Central memory CD8-positive, alpha-beta T cell (primary cell): ENCODE measurements around the gene CFAP119.

ENCODE experiments used
- ATAC-seq: fragments of 150-1000 bp; cut with Tn5 transposase; replicated peaks from 2 replicates; pipeline ENCODE4 v1.10.0; 2022; ENCODE audit warnings: mild to moderate bottlenecking, moderate FRiP score, moderate number of reproducible peaks; ENCODE audit not compliant: poor library complexity, severe bottlenecking; ENCODE audit errors: extremely low read depth
- DNase-seq, 2 donors: peaks; one replicate each; pipeline ENCODE4 v3.0.0; 2021; ENCODE audit warnings: low spot score in 2 of 2
- H3K27ac Mint-ChIP-seq: one replicate; pipeline ENCODE4 v1.8.0; 2022; ENCODE audit warnings: low read depth, mild to moderate bottlenecking, moderate library complexity, mixed read lengths
- H3K27me3 Mint-ChIP-seq: one replicate; pipeline ENCODE4 v1.8.0; 2022; ENCODE audit warnings: mixed read lengths
- H3K36me3 Mint-ChIP-seq: one replicate; pipeline ENCODE4 v1.8.0; 2022; ENCODE audit warnings: mild to moderate bottlenecking, moderate library complexity, mixed read lengths; ENCODE audit not compliant: insufficient read depth
- H3K4me1 Mint-ChIP-seq: one replicate; pipeline ENCODE4 v1.8.0; 2022; ENCODE audit warnings: mixed read lengths
- H3K4me3 Mint-ChIP-seq: one replicate; pipeline ENCODE4 v1.8.0; 2022; ENCODE audit warnings: mild to moderate bottlenecking, moderate library complexity, mixed read lengths
- H3K9me3 Mint-ChIP-seq: one replicate; pipeline ENCODE4 v1.8.0; 2022; ENCODE audit warnings: mixed read lengths

Gene CFAP119

GRCh38 chr16:30777591-30778297 is 15.9 kb upstream of the CFAP119 start:
- DNase-seq (no peak), ATAC-seq (no peak)
- Mint-ChIP-seq H3K36me3 (peaks cover 10% of the 10 kb centered on the region), H3K4me3 (no peak overlapping the region), H3K27ac (no peak overlapping the region), H3K27me3 (no peaks in the 10 kb centered on the region), H3K9me3 (no peaks in the 10 kb centered on the region), H3K4me1 (peaks cover 30% of the 10 kb centered on the region)

DNA sequence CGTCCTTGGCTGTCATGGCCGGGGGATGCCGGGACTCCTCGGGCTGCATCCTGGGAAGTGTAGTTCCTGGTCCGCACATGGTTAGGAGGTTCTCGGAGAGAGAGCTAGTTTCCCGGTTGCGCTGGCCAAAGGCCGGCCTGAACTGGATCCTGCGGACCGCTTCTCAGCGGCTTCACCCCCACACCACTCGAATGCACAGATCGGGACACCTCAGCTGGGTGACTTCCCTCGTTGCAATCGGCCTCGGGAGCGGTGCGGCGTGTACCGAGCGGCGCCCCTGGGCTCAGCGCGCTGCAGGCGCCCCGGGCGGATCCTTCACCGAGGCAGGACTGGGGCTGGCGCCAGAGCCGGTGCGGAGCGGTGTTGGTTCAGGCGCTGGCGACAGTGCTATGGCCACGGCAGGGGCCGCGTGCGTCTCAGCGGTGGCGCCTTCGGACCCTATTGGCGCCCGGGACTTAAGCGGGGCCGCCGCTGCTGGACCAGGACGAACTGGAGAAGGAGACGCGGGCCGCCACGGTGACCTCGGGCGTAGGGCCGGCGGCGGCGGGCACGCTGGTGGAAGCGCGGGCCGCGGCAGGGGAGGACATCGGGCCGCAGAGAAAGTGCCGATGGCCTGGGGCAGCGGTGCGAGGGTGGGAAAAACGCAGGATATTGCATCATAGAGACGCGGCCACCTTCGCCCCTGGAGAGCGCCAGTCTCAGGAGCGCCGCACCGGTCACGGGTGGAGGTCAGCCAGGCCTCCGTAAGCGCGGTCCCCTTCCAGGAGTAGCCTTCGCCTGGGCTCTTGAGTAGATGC is 13.7 kb upstream of the CFAP119 start:
- peak; percentile 80 for ATAC-seq
- no peaks in the 10 kb centered on the region for H3K27me3 Mint-ChIP-seq
- H3K4me1 Mint-ChIP-seq: peaks cover 37% of the 10 kb centered on the region
- no peak for DNase-seq
- peaks cover 17% of the 10 kb centered on the region for H3K36me3 Mint-ChIP-seq
- H3K9me3 Mint-ChIP-seq: no peaks in the 10 kb centered on the region
- H3K27ac Mint-ChIP-seq: peak overlapping the region; percentile 57
- peak overlapping the region; percentile 79 for H3K4me3 Mint-ChIP-seq

DNA sequence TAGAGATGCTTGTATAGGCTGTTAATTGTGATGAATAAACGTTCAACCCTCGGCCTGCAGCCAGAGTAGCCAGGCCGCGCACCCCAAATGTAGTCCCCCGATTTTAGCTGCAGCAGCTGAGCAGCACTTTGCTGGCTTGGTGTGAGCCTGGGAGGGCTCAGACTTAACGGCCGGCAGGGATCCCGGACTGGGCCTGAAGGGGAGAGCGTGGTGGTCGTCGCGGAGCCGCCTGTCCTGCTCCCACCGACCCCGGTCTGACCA is 13.2 kb upstream of the CFAP119 start:
- Mint-ChIP-seq H3K4me3 (peak overlapping the region; percentile 79), H3K4me1 (peaks cover 37% of the 10 kb centered on the region), H3K27me3 (no peaks in the 10 kb centered on the region), H3K27ac (peak overlapping the region; percentile 57), H3K36me3 (peaks cover 22% of the 10 kb centered on the region), H3K9me3 (no peaks in the 10 kb centered on the region)
- no peak for ATAC-seq
- no peak for DNase-seq

- Mint-ChIP-seq H3K27ac (peak overlapping the region; percentile 57), H3K36me3 (peaks cover 24% of the 10 kb centered on the region)
Measured at GRCh38 chr16:30774367-30775130, 12.7 kb upstream of the CFAP119 start.

GRCh38 chr16:30773826-30774225 is 12.0 kb upstream of the CFAP119 start:
- Mint-ChIP-seq H3K36me3 (peaks cover 32% of the 10 kb centered on the region), H3K27me3 (no peaks in the 10 kb centered on the region), H3K4me3 (no peak overlapping the region), H3K9me3 (no peaks in the 10 kb centered on the region), H3K4me1 (peaks cover 44% of the 10 kb centered on the region), H3K27ac (no peak overlapping the region)
- DNase-seq: no peak
- no peak for ATAC-seq

More at GRCh38 chr16:30774367-30775130, 12.7 kb upstream of the CFAP119 start:
- ATAC-seq: no peak
- Mint-ChIP-seq H3K9me3 (no peaks in the 10 kb centered on the region), H3K4me3 (peak overlapping the region; percentile 79), H3K4me1 (peaks cover 37% of the 10 kb centered on the region), H3K27me3 (no peaks in the 10 kb centered on the region)
- DNase-seq: no peak

DNA sequence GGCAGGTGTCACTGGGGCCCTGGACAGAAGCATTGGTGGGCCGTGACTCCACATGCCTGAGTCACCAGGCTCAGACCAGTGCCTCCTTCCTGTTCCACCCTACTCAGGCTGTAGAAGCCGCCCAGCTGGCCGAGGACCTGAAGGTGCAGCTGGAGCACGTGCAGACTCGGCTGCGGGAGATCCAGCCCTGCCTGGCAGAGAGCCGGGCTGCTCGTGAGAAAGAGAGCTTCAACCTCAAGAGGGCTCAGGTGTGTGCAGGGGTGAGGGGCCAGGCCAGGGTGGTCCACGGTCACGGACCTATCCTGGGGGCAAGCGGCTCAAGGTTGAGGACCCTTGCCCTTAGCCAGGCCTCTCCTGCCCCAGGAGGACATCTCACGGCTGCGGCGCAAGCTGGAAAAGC is 9.9 kb upstream of the CFAP119 start:
- no peak for ATAC-seq
- no peaks in the 10 kb centered on the region for H3K9me3 Mint-ChIP-seq
- no peak overlapping the region for H3K27ac Mint-ChIP-seq

GRCh38 chr16:30769379-30770089 is 7.7 kb upstream of the CFAP119 start:
- peaks cover 57% of the 10 kb centered on the region for H3K36me3 Mint-ChIP-seq
- no peak for ATAC-seq

More for the DNA sequence above, 9.9 kb upstream of the CFAP119 start:
- no peaks in the 10 kb centered on the region for H3K27me3 Mint-ChIP-seq
- peaks cover 57% of the 10 kb centered on the region for H3K4me1 Mint-ChIP-seq
- peaks cover 48% of the 10 kb centered on the region for H3K36me3 Mint-ChIP-seq
- DNase-seq: no peak
- H3K4me3 Mint-ChIP-seq: no peak overlapping the region

DNA sequence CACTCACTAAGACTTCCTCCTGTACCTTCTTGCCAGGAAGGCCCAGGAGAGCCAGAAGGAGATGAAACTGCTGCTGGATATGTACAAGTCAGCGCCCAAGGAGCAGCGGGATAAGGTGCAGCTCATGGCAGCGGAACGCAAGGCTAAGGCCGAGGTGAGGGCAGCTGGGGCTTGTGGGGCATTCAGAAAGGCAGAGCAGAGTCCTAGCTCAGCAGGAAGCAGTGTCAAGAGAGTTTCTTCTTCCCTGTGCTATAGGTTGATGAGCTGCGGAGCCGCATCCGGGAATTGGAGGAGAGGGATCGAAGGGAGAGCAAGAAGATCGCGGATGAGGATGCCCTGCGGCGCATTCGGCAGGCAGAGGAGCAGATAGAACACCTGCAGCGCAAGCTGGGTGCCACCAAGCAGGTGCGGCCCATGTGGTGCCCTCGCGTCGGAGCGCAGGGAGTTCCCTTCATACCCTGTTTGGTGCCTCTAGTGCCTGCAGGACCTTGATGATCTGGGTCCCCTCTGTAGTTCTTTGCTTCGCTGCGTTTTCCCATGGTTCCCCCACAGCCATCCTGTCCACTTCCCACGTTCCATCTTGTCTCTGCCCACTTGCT is 6.8 kb upstream of the CFAP119 start:
- no peaks in the 10 kb centered on the region for H3K27me3 Mint-ChIP-seq
- DNase-seq (no peak), ATAC-seq (no peak)
- peaks cover 56% of the 10 kb centered on the region for H3K36me3 Mint-ChIP-seq
- H3K27ac Mint-ChIP-seq: peak overlapping the region; percentile 75
- H3K4me3 Mint-ChIP-seq: no peak overlapping the region
- peaks cover 48% of the 10 kb centered on the region for H3K4me1 Mint-ChIP-seq
- H3K9me3 Mint-ChIP-seq: no peaks in the 10 kb centered on the region

More at GRCh38 chr16:30769379-30770089, 7.7 kb upstream of the CFAP119 start:
- Mint-ChIP-seq H3K27ac (no peak overlapping the region), H3K4me1 (peaks cover 47% of the 10 kb centered on the region), H3K27me3 (no peaks in the 10 kb centered on the region), H3K4me3 (no peak overlapping the region), H3K9me3 (no peaks in the 10 kb centered on the region)
- no peak for DNase-seq

- Mint-ChIP-seq H3K36me3 (peaks cover 58% of the 10 kb centered on the region), H3K4me3 (peak overlapping the region; percentile 38), H3K27ac (peak overlapping the region; percentile 75), H3K9me3 (no peaks in the 10 kb centered on the region), H3K27me3 (no peaks in the 10 kb centered on the region), H3K4me1 (peaks cover 50% of the 10 kb centered on the region)
- ATAC-seq (peak; percentile 99), DNase-seq (peak in 1 of 2 donors; percentile 74)
Measured at GRCh38 chr16:30767767-30768465, 6.1 kb upstream of the CFAP119 start.

- H3K4me1 Mint-ChIP-seq: peaks cover 45% of the 10 kb centered on the region
- peaks cover 56% of the 10 kb centered on the region for H3K36me3 Mint-ChIP-seq
- no peaks in the 10 kb centered on the region for H3K9me3 Mint-ChIP-seq
- H3K27ac Mint-ChIP-seq: peak overlapping the region; percentile 39
- H3K27me3 Mint-ChIP-seq: no peaks in the 10 kb centered on the region
- DNase-seq: no peak
- no peak for ATAC-seq
- peak overlapping the region; percentile 4 for H3K4me3 Mint-ChIP-seq
Measured at GRCh38 chr16:30766933-30767284, 5.0 kb upstream of the CFAP119 start.

DNA sequence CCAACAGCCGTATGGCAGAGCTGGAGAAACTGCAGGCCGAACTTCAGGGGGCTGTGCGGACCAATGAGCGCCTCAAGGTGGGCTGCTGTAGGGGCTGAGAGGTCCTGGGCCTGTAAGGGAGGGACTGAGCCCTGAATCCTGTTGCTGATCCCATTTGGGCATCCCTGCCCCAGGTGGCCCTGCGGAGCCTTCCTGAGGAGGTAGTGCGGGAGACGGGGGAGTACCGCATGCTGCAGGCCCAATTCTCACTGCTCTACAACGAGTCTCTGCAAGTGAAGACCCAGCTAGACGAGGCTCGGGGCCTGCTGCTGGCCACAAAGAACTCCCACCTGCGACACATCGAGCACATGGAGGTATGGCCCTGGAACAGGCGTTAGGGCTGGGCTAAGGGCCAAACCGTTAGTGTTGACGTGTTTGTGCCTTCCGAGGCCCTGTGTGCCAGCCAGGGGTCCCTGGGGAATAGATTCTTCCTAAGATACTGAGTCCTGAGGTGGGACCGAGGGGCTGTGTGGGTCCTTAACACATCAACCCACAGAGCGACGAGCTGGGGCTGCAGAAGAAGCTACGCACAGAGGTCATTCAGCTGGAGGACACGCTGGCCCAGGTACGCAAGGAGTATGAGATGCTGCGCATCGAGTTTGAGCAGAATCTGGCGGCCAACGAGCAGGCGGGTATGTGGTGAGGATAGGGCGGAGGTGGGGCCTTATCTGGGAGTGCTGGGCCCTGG is 4.5 kb upstream of the CFAP119 start:
- Mint-ChIP-seq H3K4me1 (peaks cover 45% of the 10 kb centered on the region), H3K36me3 (peaks cover 58% of the 10 kb centered on the region), H3K9me3 (no peaks in the 10 kb centered on the region), H3K4me3 (no peak overlapping the region), H3K27ac (peak overlapping the region; percentile 39), H3K27me3 (no peaks in the 10 kb centered on the region)
- DNase-seq (no peak), ATAC-seq (no peak)
